ENCODE data around the gene SCARB1. TPM values are rescaled to one million over a fixed set of nuclear protein-coding genes. Genes with fewer than 3 reads are reported as not detected.

SCARB1 gene
- total and polyA plus RNA-seq, 2 of the 13 experiments (the other 11 are each of a cell fraction or from before 2014, with no cell fraction given) = 63.4 to 160 TPM

DNA sequence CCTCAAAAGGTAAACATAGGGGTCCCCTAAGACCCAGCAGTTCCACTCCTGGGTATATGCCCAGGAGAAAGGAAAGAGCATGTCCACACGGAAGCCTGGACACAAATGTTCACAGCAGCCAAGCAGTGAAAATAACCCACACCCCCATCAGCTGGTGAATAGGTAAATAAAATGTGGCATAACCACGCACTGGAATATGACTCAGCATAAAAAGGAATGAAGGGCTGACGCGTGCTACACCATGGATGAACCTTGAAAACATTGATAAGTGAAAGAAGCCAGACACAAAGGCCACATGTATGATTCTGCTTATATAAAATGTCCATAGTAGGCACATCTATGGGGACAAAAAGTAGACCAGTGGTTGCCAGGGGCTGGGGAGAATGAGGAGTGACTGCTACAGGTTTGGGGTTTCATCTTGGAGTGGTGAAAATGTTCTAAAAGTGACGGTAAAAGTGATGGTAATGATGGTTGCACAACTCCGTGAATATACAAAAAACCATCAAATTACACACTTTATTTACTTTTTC is 3.8 kb upstream of the SCARB1 start (continued):
- TF ChIP-seq PHF20 (CRISPR knock-in tag; IDR thresholded peaks at IDR 0.05) (no peak), TGIF2 (CRISPR knock-in tag; IDR thresholded peaks at IDR 0.05) (0 out of 2 replicates have a peak, but pooled peaks have one; percentile 34), NR2F1 (CRISPR knock-in tag; IDR thresholded peaks at IDR 0.05) (no peak), CEBPG (CRISPR knock-in tag; IDR thresholded peaks at IDR 0.05) (no peak), HIVEP1 (CRISPR knock-in tag; IDR thresholded peaks at IDR 0.05) (no peak), MED1 (CRISPR knock-in tag; IDR thresholded peaks at IDR 0.05) (0 out of 2 replicates have a peak, but pooled peaks have one; percentile 16), ZNF552 (CRISPR knock-in tag; IDR thresholded peaks at IDR 0.05; ENCODE audit: borderline replicate concordance) (no peak), ZNF124 (CRISPR knock-in tag; IDR thresholded peaks at IDR 0.05) (no peak), ZNF772 (CRISPR knock-in tag; IDR thresholded peaks at IDR 0.05) (no peak), ZBTB42 (CRISPR knock-in tag; IDR thresholded peaks at IDR 0.05) (no peak), PHF8 (CRISPR knock-in tag; IDR thresholded peaks at IDR 0.05) (no peak), CAMTA2 (CRISPR knock-in tag; IDR thresholded peaks at IDR 0.05; ENCODE audit: borderline replicate concordance) (no peak), HOXD1 (CRISPR knock-in tag; IDR thresholded peaks at IDR 0.05) (no peak), ZNF549 (CRISPR knock-in tag; IDR thresholded peaks at IDR 0.05) (no peak), RXRB (CRISPR knock-in tag; IDR thresholded peaks at IDR 0.05; ENCODE audit: borderline replicate concordance) (0 out of 2 replicates have a peak, but pooled peaks have one; percentile 11), MTA1 (CRISPR knock-in tag; IDR thresholded peaks at IDR 0.05; ENCODE audit: borderline replicate concordance) (no peak), AKAP8 (CRISPR knock-in tag; IDR thresholded peaks at IDR 0.05) (no peak)
- TF ChIP-seq, protein P1, sequence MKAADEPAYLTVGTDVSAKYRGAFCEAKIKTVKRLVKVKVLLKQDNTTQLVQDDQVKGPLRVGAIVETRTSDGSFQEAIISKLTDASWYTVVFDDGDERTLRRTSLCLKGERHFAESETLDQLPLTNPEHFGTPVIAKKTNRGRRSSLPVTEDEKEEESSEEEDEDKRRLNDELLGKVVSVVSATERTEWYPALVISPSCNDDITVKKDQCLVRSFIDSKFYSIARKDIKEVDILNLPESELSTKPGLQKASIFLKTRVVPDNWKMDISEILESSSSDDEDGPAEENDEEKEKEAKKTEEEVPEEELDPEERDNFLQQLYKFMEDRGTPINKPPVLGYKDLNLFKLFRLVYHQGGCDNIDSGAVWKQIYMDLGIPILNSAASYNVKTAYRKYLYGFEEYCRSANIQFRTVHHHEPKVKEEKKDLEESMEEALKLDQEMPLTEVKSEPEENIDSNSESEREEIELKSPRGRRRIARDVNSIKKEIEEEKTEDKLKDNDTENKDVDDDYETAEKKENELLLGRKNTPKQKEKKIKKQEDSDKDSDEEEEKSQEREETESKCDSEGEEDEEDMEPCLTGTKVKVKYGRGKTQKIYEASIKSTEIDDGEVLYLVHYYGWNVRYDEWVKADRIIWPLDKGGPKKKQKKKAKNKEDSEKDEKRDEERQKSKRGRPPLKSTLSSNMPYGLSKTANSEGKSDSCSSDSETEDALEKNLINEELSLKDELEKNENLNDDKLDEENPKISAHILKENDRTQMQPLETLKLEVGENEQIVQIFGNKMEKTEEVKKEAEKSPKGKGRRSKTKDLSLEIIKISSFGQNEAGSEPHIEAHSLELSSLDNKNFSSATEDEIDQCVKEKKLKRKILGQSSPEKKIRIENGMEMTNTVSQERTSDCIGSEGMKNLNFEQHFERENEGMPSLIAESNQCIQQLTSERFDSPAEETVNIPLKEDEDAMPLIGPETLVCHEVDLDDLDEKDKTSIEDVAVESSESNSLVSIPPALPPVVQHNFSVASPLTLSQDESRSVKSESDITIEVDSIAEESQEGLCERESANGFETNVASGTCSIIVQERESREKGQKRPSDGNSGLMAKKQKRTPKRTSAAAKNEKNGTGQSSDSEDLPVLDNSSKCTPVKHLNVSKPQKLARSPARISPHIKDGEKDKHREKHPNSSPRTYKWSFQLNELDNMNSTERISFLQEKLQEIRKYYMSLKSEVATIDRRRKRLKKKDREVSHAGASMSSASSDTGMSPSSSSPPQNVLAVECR (CRISPR knock-in tag; IDR thresholded peaks at IDR 0.05; ENCODE audit: borderline replicate concordance) = peak; percentile 23; the same call in 1 of the 2 replicates
- TF ChIP-seq, protein P2, sequence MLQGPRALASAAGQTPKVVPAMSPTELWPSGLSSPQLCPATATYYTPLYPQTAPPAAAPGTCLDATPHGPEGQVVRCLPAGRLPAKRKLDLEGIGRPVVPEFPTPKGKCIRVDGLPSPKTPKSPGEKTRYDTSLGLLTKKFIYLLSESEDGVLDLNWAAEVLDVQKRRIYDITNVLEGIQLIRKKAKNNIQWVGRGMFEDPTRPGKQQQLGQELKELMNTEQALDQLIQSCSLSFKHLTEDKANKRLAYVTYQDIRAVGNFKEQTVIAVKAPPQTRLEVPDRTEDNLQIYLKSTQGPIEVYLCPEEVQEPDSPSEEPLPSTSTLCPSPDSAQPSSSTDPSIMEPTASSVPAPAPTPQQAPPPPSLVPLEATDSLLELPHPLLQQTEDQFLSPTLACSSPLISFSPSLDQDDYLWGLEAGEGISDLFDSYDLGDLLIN (CRISPR knock-in tag; IDR thresholded peaks at IDR 0.05; ENCODE audit: borderline replicate concordance) = no peak
- TF ChIP-seq, protein P3, sequence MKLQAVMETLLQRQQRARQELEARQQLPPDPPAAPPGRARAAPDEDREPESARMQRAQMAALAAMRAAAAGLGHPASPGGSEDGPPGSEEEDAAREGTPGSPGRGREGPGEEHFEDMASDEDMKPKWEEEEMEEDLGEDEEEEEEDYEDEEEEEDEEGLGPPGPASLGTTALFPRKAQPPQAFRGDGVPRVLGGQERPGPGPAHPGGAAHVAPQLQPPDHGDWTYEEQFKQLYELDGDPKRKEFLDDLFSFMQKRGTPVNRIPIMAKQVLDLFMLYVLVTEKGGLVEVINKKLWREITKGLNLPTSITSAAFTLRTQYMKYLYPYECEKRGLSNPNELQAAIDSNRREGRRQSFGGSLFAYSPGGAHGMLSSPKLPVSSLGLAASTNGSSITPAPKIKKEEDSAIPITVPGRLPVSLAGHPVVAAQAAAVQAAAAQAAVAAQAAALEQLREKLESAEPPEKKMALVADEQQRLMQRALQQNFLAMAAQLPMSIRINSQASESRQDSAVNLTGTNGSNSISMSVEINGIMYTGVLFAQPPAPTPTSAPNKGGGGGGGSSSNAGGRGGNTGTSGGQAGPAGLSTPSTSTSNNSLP (IDR thresholded peaks at IDR 0.05; ENCODE audit: low read depth, low read length) = peak; percentile 56; the same call in 1 of the 2 replicates
- TF ChIP-seq, protein P4, sequence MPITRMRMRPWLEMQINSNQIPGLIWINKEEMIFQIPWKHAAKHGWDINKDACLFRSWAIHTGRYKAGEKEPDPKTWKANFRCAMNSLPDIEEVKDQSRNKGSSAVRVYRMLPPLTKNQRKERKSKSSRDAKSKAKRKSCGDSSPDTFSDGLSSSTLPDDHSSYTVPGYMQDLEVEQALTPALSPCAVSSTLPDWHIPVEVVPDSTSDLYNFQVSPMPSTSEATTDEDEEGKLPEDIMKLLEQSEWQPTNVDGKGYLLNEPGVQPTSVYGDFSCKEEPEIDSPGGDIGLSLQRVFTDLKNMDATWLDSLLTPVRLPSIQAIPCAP (CRISPR knock-in tag; IDR thresholded peaks at IDR 0.05; ENCODE audit: low read depth) = no peak
- TF ChIP-seq, protein P5, sequence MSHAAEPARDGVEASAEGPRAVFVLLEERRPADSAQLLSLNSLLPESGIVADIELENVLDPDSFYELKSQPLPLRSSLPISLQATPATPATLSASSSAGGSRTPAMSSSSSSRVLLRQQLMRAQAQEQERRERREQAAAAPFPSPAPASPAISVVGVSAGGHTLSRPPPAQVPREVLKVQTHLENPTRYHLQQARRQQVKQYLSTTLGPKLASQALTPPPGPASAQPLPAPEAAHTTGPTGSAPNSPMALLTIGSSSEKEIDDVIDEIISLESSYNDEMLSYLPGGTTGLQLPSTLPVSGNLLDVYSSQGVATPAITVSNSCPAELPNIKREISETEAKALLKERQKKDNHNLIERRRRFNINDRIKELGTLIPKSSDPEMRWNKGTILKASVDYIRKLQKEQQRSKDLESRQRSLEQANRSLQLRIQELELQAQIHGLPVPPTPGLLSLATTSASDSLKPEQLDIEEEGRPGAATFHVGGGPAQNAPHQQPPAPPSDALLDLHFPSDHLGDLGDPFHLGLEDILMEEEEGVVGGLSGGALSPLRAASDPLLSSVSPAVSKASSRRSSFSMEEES (CRISPR knock-in tag; IDR thresholded peaks at IDR 0.05) = no peak
